Measurements from ENCODE around the gene BCAS1. TPM values are rescaled to one million over a fixed set of nuclear protein-coding genes. Genes with fewer than 3 reads are reported as not detected.

The BCAS1 gene
- polyA plus RNA-seq, 1 donor, result 4.2 TPM

GRCh38 chr20:53902968-53903651, 167.3 kb downstream of the BCAS1 start:
- no peak for DNase-seq

- no peak for DNase-seq
Observed at GRCh38 chr20:53901497-53902096, 168.8 kb downstream of the BCAS1 start.

GRCh38 chr20:53901064-53901463, 169.3 kb downstream of the BCAS1 start:
- DNase-seq, result no peak

- no peak for DNase-seq
Observed at GRCh38 chr20:53900380-53900999, 169.9 kb downstream of the BCAS1 start.

GRCh38 chr20:53899351-53900167, 170.8 kb downstream of the BCAS1 start:
- DNase-seq, result no peak

- no peak for DNase-seq
Observed at GRCh38 chr20:53898556-53898931, 171.8 kb downstream of the BCAS1 start.

GRCh38 chr20:53897884-53898555, 172.4 kb downstream of the BCAS1 start:
- no peak for DNase-seq

- no peak for DNase-seq
Observed at GRCh38 chr20:53896647-53897046, 173.7 kb downstream of the BCAS1 start.

GRCh38 chr20:53896041-53896440, 174.4 kb downstream of the BCAS1 start:
- DNase-seq, result no peak

- DNase-seq, result no peak
Observed at GRCh38 chr20:53895385-53895755, 175.0 kb downstream of the BCAS1 start.

- no peak for DNase-seq
Observed at GRCh38 chr20:53894707-53895384, 175.5 kb downstream of the BCAS1 start.

Other genes with a start within 250 kb of the BCAS1 start
- gene CYP24A1, start 103.4 kb upstream of the BCAS1 start, polyA plus RNA-seq (ENCODE audit: insufficient read length), result 2.9 TPM
- gene PFDN4, start 137.5 kb upstream of the BCAS1 start, polyA plus RNA-seq (ENCODE audit: insufficient read length), result 67.1 TPM

All from left kidney (tissue), 2 donors.